Progenitor cell of endocrine pancreas (in vitro differentiated cells): ENCODE measurements around the gene KCNIP1. TPM values are rescaled to one million over a fixed set of nuclear protein-coding genes. Genes with fewer than 3 reads are reported as not detected.

Experiments used
- DNase-seq: peaks from one replicate; pipeline ENCODE4 v3.0.0; 2021; ENCODE audit warnings: low spot score; ENCODE audit not compliant: unreplicated experiment
- H3K27ac Mint-ChIP-seq: 2 replicates; pipeline ENCODE4 v1.8.0; 2021; ENCODE audit warnings: mild to moderate bottlenecking, moderate library complexity, mixed read lengths
- H3K27me3 Mint-ChIP-seq: 2 replicates; pipeline ENCODE4 v1.8.0; 2021; ENCODE audit warnings: mixed read lengths
- H3K36me3 Mint-ChIP-seq: 2 replicates; pipeline ENCODE4 v1.8.0; 2022; ENCODE audit warnings: mixed read lengths; ENCODE audit not compliant: insufficient read depth
- H3K4me1 Mint-ChIP-seq: 2 replicates; pipeline ENCODE4 v1.8.0; 2021; ENCODE audit warnings: low read depth, mixed read lengths
- H3K4me3 Mint-ChIP-seq: 2 replicates; pipeline ENCODE4 v1.8.0; 2021; ENCODE audit warnings: low read depth, mild to moderate bottlenecking, moderate library complexity, mixed read lengths
- H3K9me3 Mint-ChIP-seq: 2 replicates; pipeline ENCODE4 v1.8.0; 2021; ENCODE audit warnings: low read depth, mixed read lengths
- total RNA-seq: library from RNA; stranded (reverse); gene quantifications from 2 replicates; pipeline ENCODE4 v1.2.1, GENCODE V29; 2021
- TF ChIP-seq, protein P1 (sequence below): fragments of 200-600 bp; sonication (generic); IDR thresholded peaks from one replicate; pipeline ENCODE4 v1.5.0; 2021; ENCODE audit warnings: antibody characterized with exemption, mild to moderate bottlenecking; ENCODE audit not compliant: unreplicated experiment

The KCNIP1 gene
- total RNA-seq, 1 donor from 2014 or later: 18.2 TPM

DNA sequence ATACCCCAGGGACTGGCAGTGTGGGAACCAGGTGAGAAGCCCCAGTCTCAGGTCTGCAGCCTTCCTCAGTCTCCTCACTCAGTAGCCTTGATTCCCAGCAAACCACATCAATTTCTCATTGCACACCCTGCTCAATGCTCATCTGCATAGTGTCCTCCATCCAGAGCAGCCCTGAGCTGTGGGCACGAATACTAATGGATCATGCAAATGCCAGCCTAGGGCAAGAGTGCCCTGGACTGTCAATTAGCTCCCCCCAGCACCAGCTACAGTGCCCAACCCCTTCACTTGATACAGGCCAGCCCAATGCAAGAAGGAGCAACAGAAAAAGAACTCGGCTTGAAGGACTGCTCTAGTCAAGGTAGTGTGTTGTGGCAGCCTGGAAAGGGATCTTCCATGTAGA is 9.8 kb upstream of the KCNIP1 start:
- Mint-ChIP-seq H3K36me3 (no peaks in the 10 kb centered on the region), H3K4me3 (no peak overlapping the region), H3K27ac (no peak overlapping the region), H3K27me3 (peaks cover 19% of the 10 kb centered on the region), H3K4me1 (peaks cover 25% of the 10 kb centered on the region), H3K9me3 (no peaks in the 10 kb centered on the region)
- DNase-seq: no peak
- TF ChIP-seq, protein P1, sequence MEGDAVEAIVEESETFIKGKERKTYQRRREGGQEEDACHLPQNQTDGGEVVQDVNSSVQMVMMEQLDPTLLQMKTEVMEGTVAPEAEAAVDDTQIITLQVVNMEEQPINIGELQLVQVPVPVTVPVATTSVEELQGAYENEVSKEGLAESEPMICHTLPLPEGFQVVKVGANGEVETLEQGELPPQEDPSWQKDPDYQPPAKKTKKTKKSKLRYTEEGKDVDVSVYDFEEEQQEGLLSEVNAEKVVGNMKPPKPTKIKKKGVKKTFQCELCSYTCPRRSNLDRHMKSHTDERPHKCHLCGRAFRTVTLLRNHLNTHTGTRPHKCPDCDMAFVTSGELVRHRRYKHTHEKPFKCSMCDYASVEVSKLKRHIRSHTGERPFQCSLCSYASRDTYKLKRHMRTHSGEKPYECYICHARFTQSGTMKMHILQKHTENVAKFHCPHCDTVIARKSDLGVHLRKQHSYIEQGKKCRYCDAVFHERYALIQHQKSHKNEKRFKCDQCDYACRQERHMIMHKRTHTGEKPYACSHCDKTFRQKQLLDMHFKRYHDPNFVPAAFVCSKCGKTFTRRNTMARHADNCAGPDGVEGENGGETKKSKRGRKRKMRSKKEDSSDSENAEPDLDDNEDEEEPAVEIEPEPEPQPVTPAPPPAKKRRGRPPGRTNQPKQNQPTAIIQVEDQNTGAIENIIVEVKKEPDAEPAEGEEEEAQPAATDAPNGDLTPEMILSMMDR: no peak

DNA sequence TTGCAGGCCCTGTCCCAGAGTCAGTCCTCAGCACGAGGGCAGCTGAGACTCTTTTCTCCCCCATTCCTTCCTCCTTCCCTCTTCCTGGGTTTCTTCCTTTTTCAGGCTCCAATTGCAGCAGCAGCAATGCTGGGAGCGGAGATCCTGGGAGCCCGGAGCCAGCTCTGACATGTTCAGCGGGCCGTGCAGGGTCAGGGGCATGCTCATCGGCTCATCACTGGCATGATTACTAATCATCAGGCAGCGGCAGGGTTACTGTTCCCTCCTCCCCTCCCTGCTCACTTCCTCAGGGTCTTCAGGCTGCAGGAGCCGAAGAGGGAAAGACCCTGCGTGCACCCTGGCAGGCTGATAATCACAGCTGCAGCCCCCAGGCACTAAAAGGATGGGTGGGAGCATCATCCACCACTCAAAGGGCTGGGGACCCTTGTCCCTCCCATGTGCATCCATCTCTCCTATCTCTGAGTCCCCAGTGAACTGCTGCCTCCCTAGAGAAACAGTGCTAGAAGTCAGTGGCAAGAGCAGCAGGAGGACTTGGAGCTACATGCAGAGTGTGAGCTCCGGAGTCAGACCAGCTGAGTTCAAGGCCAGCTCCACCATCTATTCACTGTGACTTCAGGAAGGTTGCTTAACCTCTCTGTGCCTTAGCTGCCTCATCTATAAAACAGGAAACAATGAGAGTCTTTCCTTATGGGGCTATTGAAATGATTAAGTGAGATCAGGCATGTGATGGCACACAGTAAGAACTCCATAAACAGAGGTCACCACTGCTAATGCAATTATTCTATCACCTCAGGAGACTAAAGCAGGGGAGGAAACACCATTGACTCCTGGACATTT is 7.8 kb upstream of the KCNIP1 start:
- H3K4me3 Mint-ChIP-seq: no peak overlapping the region
- peaks cover 26% of the 10 kb centered on the region for H3K4me1 Mint-ChIP-seq
- TF ChIP-seq, protein P1: no peak
- DNase-seq: no peak
- peaks cover 21% of the 10 kb centered on the region for H3K27me3 Mint-ChIP-seq
- H3K36me3 Mint-ChIP-seq: no peaks in the 10 kb centered on the region
- no peaks in the 10 kb centered on the region for H3K9me3 Mint-ChIP-seq
- no peak overlapping the region for H3K27ac Mint-ChIP-seq

DNA sequence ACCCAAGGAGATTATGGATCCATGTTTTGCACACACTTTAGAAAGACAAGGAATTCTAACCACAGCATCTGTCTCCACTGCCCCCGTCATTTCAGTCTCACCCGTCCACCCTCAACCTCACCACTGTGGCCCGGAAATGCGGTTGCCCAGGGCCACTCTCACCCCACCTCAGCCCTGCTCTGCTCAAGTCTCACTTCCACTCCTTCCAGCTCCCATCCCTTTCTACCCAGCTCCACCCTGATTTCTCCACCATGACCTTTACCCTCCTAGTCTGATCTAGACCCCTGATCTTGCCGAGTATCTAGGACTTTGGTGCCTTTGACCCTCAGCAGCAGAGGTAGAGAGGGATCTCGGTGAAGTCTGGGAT is 7.2 kb upstream of the KCNIP1 start:
- Mint-ChIP-seq H3K27ac (no peak overlapping the region), H3K4me3 (no peak overlapping the region), H3K4me1 (peaks cover 28% of the 10 kb centered on the region), H3K27me3 (peaks cover 23% of the 10 kb centered on the region), H3K9me3 (no peaks in the 10 kb centered on the region), H3K36me3 (no peaks in the 10 kb centered on the region)
- TF ChIP-seq, protein P1: no peak
- DNase-seq: no peak

DNA sequence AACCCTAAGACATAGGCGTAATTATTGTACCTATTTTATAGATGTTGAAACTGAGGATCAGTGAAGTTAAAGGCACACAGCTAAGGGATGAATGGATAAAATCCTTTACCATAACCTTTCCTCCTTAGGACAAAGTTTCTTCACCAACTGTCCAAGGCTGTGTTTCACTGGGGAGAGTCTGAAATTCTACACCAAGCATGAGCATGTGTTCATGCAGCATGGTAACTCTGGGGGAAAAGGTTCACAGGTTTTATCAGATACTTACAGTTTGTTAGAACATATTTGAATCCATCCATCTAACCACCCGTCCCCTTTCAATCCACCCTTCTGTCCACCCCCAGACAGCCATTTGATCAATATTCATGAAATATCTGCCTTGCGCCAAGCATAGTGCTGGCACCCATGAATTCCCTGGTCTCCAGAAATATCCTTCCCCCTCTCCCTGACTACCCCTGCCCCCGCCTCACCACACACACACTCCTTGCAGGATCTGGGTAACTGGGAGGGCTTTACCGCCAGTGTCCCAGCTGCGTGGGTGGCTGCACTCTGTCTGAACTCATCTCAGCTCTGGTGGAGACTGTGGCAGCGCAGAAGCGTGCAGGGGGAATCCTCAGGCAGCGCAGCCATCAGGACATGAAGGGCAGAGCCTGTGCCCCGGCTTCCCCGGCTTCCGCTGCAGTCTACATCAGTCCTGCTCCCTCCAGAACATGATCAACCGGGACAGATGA is 6.3 kb upstream of the KCNIP1 start:
- Mint-ChIP-seq H3K27ac (no peak overlapping the region), H3K27me3 (peaks cover 23% of the 10 kb centered on the region), H3K4me1 (peaks cover 28% of the 10 kb centered on the region), H3K36me3 (no peaks in the 10 kb centered on the region), H3K9me3 (no peaks in the 10 kb centered on the region), H3K4me3 (no peak overlapping the region)
- DNase-seq: no peak
- TF ChIP-seq, protein P1: no peak

DNA sequence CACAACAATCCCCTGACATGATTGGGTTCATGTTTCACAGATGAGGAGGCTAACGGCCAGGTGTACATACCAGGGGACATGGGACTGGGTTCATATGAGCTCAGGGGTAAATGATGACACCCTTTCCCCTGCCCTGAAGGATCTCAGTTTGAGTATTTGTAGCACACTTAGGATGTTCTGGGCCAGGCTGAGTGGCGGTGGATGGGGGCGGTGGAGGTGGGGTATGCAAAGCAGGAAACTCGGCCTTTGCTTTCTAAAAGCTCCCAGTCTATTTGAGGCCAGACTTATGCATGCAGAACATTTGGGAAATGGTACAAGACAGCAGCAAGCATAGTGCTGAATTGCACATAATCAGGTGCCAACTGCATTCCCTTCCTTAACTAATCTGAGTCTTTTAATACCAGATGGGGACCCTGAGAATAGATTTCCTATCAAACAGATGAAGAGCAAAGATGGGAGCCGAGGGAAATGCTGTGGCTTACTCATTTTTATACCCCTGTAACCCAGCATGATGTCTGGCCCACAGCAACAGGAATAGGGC is 4.9 kb upstream of the KCNIP1 start:
- peaks cover 24% of the 10 kb centered on the region for H3K27me3 Mint-ChIP-seq
- TF ChIP-seq, protein P1: no peak
- no peak overlapping the region for H3K4me3 Mint-ChIP-seq
- H3K36me3 Mint-ChIP-seq: no peaks in the 10 kb centered on the region
- no peak for DNase-seq
- H3K27ac Mint-ChIP-seq: no peak overlapping the region
- no peaks in the 10 kb centered on the region for H3K9me3 Mint-ChIP-seq
- peaks cover 28% of the 10 kb centered on the region for H3K4me1 Mint-ChIP-seq
